Gastrocnemius medialis (tissue), 4 donors: ENCODE results near the gene ANKS1B. TPM values are rescaled to one million over a fixed set of nuclear protein-coding genes. Genes with fewer than 3 reads are reported as not detected.
"Not testable (repeated sequence)": the region's sequence is repeated elsewhere in the genome, so short reads cannot be mapped to it uniquely, and the experiment has no call there.

ENCODE experiments used
- ATAC-seq, 2 donors: fragments of 150-250 bp; one replicate each; pipeline ENCODE4 v1.9.1; 2016
- DNase-seq, 2 donors: peaks; one replicate each; pipeline ENCODE4 v3.0.0-alpha.2; 2019
- H3K27ac ChIP-seq, 4 donors: fragments of 200-600 bp; sonication (generic); 1 replicate in 1 of 4; 2 replicates in 3 of 4; pipeline ENCODE4 v1.5.1; 2016 to 2018; ENCODE audit warnings: mild to moderate bottlenecking in 2 of 4, moderate library complexity in 1 of 4
- H3K27me3 ChIP-seq, 3 donors: fragments of 200-600 bp; sonication (generic) in 2 of 3; 1 replicate in 1 of 3; 2 replicates in 2 of 3; pipeline versions ENCODE4 v1.5.1 to v1.6.0; 2016 to 2019; ENCODE audit warnings: mild to moderate bottlenecking in 1 of 3, moderate library complexity in 1 of 3
- H3K36me3 ChIP-seq, 2 donors: fragments of 200-600 bp; sonication (generic) in 1 of 2; one replicate each; pipeline ENCODE4 v1.5.1; 2017 to 2018
- H3K4me1 ChIP-seq, 2 donors: fragments of 200-600 bp; sonication (generic) in 1 of 2; one replicate each; pipeline ENCODE4 v1.5.1; 2016 to 2017; ENCODE audit warnings: mild to moderate bottlenecking in 2 of 2
- H3K4me3 ChIP-seq, 4 donors: fragments of 200-600 bp; sonication (generic) in 3 of 4; 1 replicate in 1 of 4; 2 replicates in 3 of 4; pipeline ENCODE4 v1.5.1; 2016 to 2019; ENCODE audit warnings: mild to moderate bottlenecking in 2 of 4
- H3K9me3 ChIP-seq, 3 donors: fragments of 200-600 bp; sonication (generic) in 2 of 3; 1 replicate in 1 of 3; 2 replicates in 2 of 3; pipeline ENCODE4 v1.5.1; 2016 to 2019
- POLR2A ChIP-seq, 2 donors: fragments of 450-650 bp; IDR thresholded peaks; one replicate each; pipeline ENCODE4 v1.6.1; 2017; ENCODE audit warnings: antibody characterized with exemption in 2 of 2, mild to moderate bottlenecking in 2 of 2, moderate library complexity in 2 of 2
- in situ Hi-C, 4 donors: fragments of 200-750 bp; cut with MboI; loops; one replicate each; pipeline versions ENCODE4 v1.15.0 to v1.8.0; 2017; ENCODE audit warnings: low sequenced_read_pairs in 4 of 4
- intact Hi-C: fragments of 100-400 bp; cut with DNase I; formaldehyde crosslinking; loops from one replicate; pipeline ENCODE4 v1.15.1; 2023; ENCODE audit warnings: low total_unique reads
- total RNA-seq, 4 donors: library from RNA; depleted of rRNA; stranded (reverse); fragments of >200 nt; gene quantifications; one replicate each; pipeline versions ENCODE4 v1.1.0 to v1.2.3, GENCODE V29; 2016
- TF ChIP-seq, protein P1 (sequence below), 5 experiments: fragments of 450-650 bp in 3 of 5; fragments of 200-600 bp in 2 of 5; sonication (generic) in 2 of 5; IDR thresholded peaks in 4 of 5; conservative IDR thresholded peaks in 1 of 5; 1 replicate in 4 of 5; 2 replicates in 1 of 5; pipeline ENCODE4 v1.5.1; 2016 to 2019; ENCODE audit warnings: antibody characterized with exemption in 5 of 5, mild to moderate bottlenecking in 3 of 5, moderate library complexity in 3 of 5

Gene ANKS1B
- total RNA-seq, 4 donors from 2014 or later = 3.9 to 14.5 (median 5.7) TPM

DNA sequence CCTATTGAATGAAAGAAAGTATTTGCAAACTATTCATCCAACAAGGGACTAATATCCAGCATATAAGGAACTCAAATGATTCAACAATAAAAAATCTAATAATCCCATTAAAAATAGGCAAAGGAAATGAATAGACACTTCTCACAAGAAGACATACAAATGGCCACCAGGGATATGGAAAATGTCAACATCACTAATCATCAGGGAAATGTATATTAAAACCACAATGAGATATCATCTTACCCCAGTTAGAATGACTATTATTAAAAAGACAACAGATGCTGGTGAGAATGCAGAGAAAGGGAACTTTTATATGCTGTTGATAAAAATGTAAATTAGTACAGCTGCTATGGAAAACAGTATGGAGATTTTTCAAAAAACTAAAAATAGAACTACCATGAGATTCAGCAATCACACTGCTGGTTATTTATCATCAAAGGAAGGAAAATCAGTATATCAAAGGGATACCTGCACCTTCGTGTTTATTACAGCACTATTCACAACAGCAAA, 247.9 kb downstream of the ANKS1B start:
- in situ Hi-C loops = no loop called here

DNA sequence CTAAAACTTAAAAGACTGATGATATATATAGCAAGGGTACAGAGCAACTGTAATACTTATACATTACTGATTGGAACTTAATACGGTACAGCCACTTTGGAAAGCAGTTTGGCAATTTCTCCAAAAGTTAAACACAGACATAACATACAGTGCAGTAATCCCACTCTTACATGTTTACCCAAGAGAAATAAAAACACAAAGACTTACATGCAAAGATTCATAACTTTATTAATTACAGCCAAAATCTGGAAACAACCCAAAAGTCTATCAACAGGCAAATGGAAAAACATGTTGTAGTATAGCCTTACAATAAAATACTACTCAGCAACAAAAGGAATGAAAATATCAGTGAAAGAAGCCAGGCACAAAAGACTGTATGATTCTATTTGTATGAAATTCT, 252.6 kb downstream of the ANKS1B start:
- intact Hi-C loops (no loop called here), in situ Hi-C loops (no loop called here)
- no peak for DNase-seq
- no peak for TF ChIP-seq POLR2A (IDR thresholded peaks at IDR 0.05)
- TF ChIP-seq, protein P1, sequence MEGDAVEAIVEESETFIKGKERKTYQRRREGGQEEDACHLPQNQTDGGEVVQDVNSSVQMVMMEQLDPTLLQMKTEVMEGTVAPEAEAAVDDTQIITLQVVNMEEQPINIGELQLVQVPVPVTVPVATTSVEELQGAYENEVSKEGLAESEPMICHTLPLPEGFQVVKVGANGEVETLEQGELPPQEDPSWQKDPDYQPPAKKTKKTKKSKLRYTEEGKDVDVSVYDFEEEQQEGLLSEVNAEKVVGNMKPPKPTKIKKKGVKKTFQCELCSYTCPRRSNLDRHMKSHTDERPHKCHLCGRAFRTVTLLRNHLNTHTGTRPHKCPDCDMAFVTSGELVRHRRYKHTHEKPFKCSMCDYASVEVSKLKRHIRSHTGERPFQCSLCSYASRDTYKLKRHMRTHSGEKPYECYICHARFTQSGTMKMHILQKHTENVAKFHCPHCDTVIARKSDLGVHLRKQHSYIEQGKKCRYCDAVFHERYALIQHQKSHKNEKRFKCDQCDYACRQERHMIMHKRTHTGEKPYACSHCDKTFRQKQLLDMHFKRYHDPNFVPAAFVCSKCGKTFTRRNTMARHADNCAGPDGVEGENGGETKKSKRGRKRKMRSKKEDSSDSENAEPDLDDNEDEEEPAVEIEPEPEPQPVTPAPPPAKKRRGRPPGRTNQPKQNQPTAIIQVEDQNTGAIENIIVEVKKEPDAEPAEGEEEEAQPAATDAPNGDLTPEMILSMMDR (IDR thresholded peaks at IDR 0.05 in 4 of 5, conservative IDR thresholded peaks at IDR 0.05 in 1 of 5) = no peak
- H3K9me3 ChIP-seq = no peaks in the 10 kb centered on the region
- ATAC-seq = no peak
- H3K36me3 ChIP-seq = no peaks in the 10 kb centered on the region
- H3K27me3 ChIP-seq = no peaks in the 10 kb centered on the region
- H3K4me1 ChIP-seq = no peaks in the 10 kb centered on the region
- H3K4me3 ChIP-seq = no peak overlapping the region
- H3K27ac ChIP-seq = no peak overlapping the region

More for the DNA sequence above, 247.9 kb downstream of the ANKS1B start:
- no peaks in the 10 kb centered on the region for H3K36me3 ChIP-seq
- no peak for DNase-seq
- intact Hi-C loops = no loop called here
- H3K9me3 ChIP-seq = no peaks in the 10 kb centered on the region
- TF ChIP-seq POLR2A (IDR thresholded peaks at IDR 0.05) = no peak
- TF ChIP-seq, protein P1 (IDR thresholded peaks at IDR 0.05 in 4 of 5, conservative IDR thresholded peaks at IDR 0.05 in 1 of 5) = no peak
- H3K4me3 ChIP-seq = no peak overlapping the region
- no peaks in the 10 kb centered on the region for H3K4me1 ChIP-seq
- no peak overlapping the region for H3K27ac ChIP-seq
- H3K27me3 ChIP-seq = no peaks in the 10 kb centered on the region
- no peak for ATAC-seq

DNA sequence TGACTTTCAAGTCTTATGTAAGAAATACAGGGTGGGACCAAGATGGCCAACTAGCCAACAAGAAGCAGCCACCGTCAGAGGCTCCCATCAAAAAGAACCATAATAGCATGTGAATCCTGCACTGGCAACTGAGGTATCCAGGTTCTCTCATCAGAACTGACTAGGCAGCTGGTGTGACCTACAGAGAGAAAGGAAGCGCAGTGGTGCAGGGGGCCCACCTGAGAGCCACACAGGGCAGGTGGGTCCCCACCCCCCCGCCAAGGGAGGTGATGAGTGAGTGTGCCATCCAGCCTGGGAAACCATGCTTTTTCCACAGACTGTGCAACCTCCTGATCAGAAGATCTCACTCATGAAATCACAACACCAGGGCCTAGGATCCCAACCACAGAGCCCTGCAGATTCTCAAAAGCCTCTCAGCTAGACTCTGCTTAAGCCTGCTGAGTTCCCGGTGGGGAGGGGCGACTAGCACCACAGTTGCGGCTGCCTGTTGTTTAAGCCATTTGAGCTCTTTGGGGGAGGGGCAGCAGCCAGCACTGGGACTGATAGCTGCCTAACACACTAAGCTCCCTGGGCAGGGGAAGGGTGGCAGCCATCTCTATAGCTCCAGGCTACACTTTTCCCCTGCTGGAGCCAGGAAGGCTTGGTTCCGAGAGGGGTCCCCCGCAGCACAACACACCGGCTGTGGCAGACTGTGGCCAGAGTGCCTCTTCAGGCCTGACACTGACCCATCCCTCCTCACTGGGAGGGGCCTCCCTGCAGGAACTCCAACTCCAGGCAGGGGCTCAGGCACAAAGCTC, 261.8 kb downstream of the ANKS1B start:
- Histone ChIP-seq H3K4me1 (no peaks in the 10 kb centered on the region), H3K27me3 (no peaks in the 10 kb centered on the region), H3K36me3 (no peaks in the 10 kb centered on the region), H3K4me3 (no peak overlapping the region), H3K9me3 (no peaks in the 10 kb centered on the region), H3K27ac (no peak overlapping the region)
- DNase-seq (no peak), ATAC-seq (no peak)
- intact Hi-C loops = no loop called here
- in situ Hi-C loops = no loop called here
- TF ChIP-seq POLR2A (IDR thresholded peaks at IDR 0.05) = no peak
- TF ChIP-seq, protein P1 (IDR thresholded peaks at IDR 0.05 in 4 of 5, conservative IDR thresholded peaks at IDR 0.05 in 1 of 5) = no peak

DNA sequence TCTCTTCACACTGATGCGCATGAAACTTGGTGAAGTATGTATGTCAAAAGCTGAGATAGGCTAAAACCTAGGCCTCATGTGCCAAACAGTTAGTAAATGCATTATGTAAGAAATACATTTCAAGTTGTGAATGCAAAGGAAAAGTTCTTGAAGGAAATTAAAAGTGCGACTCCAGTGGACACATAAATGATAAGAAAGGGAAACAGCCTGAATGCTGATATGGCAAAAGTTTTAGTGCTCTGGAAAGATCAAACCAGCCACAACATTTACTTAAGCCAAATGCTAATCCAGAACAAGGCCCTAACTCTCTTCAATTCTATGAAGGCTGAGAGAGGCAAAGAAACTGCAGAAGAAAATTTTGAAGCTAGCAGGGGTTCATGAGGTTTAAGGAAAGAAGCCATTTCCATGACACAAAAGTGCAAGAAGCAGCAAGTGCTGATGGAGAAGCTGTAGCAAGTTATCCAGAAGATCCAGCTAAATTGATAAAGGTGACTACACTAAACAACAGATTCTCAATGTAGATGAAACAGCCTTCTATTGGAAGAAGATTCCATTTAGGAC, 262.9 kb downstream of the ANKS1B start:
- intact Hi-C loops (no loop called here), in situ Hi-C loops (no loop called here)
- H3K9me3 ChIP-seq = no peaks in the 10 kb centered on the region
- no peak for ATAC-seq
- no peak for TF ChIP-seq POLR2A (IDR thresholded peaks at IDR 0.05)
- TF ChIP-seq, protein P1 (IDR thresholded peaks at IDR 0.05 in 4 of 5, conservative IDR thresholded peaks at IDR 0.05 in 1 of 5) = no peak
- no peaks in the 10 kb centered on the region for H3K27me3 ChIP-seq
- no peak for DNase-seq
- no peak overlapping the region for H3K4me3 ChIP-seq
- no peak overlapping the region for H3K27ac ChIP-seq
- H3K36me3 ChIP-seq = no peaks in the 10 kb centered on the region
- no peaks in the 10 kb centered on the region for H3K4me1 ChIP-seq

DNA sequence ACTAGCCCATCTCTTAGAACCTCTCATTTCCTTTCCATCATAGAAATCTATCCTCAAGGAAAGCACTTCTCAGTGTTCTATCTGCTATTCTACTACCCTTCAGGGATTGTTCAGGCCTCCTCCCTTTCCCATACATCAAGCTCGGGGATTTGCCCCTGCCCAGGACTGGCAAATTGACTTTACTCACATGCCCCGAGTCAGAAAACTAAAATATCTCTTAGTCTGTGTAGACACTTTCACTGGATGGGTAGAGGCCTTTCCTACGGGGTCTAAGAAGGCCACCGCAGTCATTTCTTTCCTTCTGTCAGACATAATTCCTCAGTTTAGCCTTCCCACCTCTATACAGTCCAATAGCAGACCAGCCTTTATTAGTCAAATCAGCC, 264.7 kb downstream of the ANKS1B start:
- H3K9me3 ChIP-seq, intact Hi-C loops, in situ Hi-C loops, H3K27ac ChIP-seq, H3K4me3 ChIP-seq, H3K36me3 ChIP-seq, ATAC-seq, DNase-seq, H3K4me1 ChIP-seq, H3K27me3 ChIP-seq: not testable (repeated sequence)

DNA sequence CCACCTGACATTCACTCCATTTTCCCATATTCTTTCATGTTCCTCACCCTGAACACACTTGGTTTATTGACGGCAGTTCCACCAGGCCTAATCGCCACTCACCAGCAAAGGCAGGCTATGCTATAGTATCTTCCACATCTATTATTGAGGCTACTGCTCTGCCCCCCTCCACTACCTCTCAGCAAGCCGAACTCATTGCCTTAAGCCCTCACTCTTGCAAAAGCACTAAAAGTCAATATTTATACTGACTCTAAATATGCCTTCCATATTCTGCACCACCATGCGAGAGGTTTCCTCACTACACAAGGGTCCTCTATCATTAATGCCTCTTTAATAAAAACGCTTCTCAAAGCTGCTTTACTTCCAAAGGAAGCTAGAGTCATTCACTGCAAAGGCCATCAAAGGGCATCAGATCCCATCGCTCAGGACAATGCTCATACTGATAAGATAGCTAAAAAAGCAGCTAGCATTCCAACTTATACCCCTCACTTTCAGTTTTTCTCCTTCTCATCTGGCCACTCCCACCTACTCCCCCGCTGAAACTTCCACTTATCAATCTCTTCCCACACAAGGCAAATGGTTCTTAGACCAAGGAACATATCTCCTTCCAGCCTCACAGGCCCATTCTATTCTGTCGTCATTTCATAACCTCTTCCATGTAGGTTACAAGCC, 265.2 kb downstream of the ANKS1B start:
- H3K9me3 ChIP-seq, intact Hi-C loops, in situ Hi-C loops, H3K27ac ChIP-seq, H3K4me3 ChIP-seq, H3K36me3 ChIP-seq, DNase-seq, H3K4me1 ChIP-seq, ATAC-seq, H3K27me3 ChIP-seq: not testable (repeated sequence)

DNA sequence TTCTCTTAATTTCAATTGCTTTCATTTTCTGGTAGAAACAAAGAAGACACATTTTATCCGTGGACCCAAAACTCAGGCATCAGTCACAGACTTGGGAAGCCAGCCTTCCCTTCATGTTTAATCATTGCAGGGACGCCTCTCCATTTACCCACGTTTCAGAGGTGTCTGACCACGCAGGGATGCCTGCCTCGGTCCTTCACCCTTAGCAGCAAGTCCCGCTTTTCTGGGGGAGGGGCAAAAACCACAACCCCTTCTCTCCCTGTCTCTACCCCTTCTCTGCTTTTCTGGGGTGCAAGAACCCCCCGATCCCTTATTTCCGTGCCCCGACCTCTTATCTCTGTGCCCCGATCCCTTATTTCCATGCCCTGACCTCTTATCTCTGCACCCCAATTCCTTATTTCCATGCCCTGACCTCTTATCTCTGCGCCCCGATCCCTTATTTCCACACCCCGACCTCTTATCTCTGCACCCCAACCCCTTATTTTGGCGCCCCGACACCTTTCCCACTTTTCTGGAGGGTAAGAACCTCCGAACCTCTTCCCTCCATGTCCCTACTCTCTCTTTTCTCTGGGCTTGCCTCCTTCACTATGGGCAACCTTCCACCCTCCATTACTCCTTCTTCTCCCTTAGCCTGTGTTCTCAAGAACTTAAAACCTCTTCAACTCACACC, 268.8 kb downstream of the ANKS1B start:
- H3K36me3 ChIP-seq, DNase-seq, H3K9me3 ChIP-seq, H3K27ac ChIP-seq, ATAC-seq, intact Hi-C loops, H3K4me3 ChIP-seq, H3K4me1 ChIP-seq, H3K27me3 ChIP-seq, in situ Hi-C loops: not testable (repeated sequence)
